ENCODE measurements around the gene PPID.
"Not testable (repeated sequence)": the region's sequence is repeated elsewhere in the genome, so short reads cannot be mapped to it uniquely, and the experiment has no call there.

PPID gene

DNA sequence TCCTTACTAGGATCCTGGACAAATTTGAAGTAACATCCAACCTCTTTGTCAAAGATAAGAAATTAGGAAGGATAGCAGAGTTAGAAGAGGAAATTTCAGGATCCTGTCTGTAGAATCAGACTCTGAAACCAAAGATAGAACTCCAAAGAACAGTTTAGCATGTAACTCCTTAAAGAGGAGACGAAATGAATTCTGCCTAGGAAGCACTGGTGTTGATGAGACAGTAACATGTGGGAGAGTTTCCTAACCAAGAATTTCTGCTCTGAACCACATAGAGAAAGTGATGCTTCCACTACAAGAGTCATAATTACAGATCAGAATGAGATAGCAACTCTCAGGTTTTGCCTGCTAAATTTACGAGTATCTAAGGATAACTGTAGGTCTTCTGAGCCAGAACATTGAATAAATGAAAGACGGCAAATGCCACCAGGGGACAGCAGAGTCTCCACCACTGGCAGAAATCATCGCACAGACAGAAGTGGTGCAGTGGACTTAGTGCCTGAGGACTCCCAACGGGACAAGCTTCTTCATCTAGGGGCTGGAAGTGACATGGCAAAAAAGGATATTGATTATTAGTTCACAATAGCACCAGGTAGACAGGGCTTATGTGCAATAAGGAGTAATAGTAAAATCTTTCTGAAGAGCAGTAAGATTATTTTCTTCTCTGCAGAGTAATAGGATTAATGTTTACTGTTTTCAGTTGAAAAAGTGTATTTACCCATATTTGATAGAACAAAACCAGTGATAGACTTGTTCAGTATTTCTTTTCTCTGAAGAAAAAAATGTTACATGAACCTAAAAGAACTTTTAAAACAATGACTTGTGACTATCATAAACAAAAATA, 6.7 kb upstream of the PPID start:
- peak; percentile 40 for DNase-seq

DNA sequence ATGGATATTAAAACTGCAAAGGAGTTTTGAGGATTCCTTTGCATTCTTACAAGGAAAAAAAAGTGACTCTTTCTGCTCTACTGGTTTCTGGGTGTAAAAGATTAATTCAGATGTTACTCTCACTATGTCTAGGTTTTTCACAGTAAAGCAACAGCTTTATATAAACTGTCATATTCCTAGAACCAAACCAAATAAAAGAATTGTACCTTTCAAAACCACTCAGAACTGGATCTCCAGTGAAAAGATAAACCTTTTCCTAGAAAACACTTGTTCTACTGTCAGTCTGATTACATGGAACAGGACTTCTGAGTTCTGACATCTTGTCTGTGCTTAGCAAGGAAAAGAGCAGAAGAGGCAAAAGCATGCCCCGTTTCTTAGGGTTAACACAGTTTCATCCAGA, 5.0 kb upstream of the PPID start:
- no peak for DNase-seq

DNA sequence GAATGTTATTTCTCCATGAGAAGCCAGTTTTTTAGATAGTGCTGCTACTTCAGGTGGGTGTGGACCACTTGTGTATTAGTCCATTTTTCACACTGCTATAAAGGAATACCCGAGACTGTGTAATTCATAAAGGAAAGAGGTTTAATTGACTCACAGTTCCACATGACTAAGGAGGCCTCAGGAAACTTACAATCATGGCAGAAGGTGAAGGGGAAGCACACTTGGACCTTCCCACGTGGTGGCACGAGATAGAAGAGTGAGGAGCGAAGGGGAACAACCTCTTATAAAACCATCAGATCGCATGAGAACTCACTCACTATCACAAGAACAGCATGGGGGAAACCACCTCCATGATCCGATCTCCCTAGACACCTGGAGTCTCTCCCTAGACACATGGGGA, 3.4 kb upstream of the PPID start:
- no peak for DNase-seq

DNA sequence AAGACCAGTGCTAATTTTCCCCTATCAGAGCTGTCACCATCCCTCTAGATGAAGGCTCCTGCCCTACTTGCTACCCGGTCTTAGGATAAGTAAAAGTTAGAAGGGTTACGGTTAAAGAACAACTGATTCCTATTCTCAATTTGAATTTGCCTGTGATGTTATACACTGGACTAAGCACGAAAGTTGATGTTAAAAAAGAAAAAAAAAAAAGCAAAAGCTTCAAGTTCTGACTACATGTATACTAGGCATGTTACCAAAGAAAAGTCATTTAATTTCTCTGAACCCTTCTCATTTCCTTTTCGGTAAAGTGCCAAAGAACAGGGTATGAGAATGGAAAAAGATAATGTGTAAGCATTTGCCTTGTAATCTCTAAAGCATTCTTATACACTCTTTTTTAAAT, 1.4 kb upstream of the PPID start:
- DNase-seq, result no peak

DNA sequence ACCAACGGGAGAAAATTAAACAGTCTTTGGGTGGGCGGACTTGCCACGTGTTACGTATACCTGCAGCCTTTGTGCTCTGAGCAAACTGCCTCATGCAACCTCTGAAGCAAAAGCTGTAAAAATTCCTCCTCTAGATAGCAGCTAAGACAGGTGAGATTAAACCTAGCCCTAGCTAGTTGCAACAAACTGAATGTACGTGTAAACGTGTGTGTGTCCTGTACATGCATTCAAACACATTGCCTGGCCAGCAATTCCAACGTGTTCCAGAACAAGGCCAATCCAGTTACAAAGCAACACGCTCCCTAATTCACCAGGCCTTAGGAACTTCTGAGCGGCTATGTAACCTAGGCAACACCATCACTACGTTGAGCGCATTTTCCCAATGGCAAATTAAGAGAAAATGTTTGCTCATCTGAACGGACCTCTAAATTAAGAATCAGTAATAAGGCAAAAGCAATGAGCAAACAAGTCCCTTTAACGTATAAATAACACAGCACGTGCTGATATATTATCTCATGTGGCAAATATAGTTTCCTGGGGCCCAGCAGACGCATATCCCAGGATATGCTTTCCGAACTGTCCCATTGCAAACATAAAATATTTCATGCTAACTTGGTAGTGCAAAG, 792 bp downstream of the PPID start:
- DNase-seq, result no peak

DNA sequence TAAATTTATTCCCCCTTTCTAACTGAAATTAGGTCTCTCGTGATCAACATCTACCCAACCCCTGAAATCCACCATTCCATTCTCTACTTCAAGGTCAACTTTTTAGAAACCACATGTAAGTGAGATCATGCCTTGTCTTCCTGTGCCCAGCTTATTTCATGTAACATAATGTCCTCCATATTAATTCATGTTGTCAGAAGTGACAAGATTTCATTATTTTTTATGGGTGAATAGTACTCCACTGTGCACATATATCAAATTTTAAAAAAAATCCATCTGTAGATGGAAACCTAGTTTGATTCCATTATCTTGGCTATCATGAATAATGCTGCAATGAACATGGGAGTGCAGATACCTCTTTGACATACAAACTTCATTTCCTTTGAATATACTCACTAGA, 1.5 kb downstream of the PPID start:
- no peak for DNase-seq

DNA sequence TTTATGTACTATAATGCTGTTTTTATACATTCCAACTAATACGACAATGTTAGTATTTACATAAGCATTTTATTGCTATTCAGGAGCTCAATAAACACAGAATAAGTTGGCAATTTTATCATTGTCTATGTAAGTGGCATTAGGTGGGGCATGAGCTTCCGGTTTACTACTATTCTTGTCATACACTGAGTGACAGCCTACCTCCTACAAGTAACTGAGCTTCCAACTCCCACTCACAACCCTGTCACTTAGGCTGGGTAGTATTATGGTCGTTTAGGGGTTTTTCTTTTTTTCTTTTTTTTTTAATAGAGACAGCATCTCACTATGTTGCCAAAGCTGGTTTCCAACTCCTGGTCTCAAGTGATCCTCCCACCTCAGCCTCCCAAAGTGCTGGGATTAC, 7.4 kb downstream of the PPID start:
- DNase-seq, result no peak

DNA sequence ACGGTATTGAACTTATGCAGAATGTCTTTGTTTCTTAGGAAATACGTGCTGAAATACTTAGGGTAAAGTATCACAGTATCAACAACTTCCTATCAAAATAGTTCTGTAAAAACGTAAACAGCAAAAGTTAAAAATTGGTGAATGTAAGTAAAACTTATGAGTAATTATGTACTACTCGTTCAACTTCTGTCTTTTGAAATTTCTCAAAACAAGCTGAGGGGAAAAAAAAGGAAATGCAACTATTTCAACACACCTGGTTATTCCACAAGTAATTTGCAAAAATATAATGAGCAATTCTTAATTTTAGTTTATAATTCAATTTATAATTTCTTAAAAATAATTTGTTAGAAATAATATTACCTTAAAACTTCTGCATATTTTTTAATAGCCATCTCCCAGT, 8.3 kb downstream of the PPID start:
- DNase-seq, result no peak

DNA sequence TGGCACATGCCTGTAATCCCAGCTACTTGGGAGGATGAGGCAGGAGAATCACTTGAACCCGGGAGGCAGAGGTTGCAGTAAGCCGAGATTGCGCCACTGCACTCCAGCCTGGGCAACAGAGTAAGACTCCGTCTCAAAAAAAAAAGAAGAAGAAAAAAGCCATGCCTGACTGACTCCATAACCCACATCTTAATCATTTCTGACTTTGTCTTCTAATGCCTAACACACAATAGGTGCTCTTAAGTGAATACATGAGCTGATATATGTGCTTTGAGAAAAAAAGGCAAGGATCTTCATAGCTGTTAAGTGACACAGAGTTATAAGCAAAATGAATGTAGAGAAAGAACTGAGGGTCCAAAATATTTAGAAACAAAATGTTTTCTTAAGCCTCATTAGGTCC, 10.6 kb downstream of the PPID start:
- DNase-seq, result not testable (repeated sequence)

DNA sequence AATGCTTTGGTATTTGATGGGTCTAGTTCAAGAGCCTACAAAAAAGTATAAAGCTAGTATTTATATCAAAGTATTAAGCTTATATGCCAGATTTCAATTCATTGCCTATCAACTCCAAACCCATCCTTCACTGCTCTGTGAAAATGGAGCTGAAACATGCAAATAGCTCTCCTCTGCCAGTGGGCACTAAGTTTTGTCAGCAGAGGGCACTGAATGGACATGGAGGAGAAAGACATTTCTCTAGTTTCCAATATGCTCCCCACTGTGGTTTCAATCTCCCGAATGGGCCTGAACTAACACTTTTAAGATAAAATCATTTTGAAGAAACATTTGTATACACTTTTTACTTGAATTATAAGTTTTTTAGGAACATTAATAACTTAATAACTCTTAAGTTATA, 12.4 kb downstream of the PPID start:
- DNase-seq, result no peak

DNA sequence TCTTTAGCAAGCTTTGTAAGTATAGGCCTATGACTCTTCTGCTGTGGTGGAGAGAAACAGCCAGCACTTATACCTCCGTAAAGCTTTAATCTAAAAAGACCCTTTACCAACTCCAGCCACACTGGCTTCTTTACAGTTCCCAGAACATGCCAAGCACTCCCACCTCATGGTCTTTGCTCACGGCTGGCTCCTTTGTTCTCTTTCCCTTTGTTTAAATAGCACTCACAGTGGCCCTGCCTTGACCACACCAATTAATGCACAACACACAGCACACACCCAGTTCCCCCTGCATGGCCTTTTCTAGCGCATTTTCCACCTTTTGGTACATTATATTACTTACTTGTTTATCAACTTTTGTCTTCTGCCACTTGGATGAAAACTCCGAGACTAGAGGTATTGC, 18.9 kb downstream of the PPID start:
- no peak for DNase-seq

DNA sequence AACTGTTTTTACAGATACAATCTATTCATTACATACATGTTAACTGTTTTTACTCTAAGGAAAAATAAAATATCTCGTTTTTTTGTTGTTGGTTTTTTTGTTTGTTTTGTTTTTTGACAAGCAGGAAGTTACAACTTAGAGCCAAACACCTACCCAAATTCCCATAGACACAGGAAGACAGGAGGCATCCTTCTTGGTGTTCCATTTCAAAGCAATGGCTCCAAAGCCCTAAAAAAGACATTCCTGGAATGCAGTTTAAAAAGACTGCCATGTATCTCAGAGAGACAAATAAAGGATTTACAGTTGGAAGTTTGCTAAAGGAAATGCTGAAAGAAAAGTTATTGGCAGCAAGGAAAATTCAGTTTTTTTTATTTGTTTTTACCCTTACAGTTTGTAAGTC, 34.4 kb downstream of the PPID start:
- DNase-seq, result no peak

DNA sequence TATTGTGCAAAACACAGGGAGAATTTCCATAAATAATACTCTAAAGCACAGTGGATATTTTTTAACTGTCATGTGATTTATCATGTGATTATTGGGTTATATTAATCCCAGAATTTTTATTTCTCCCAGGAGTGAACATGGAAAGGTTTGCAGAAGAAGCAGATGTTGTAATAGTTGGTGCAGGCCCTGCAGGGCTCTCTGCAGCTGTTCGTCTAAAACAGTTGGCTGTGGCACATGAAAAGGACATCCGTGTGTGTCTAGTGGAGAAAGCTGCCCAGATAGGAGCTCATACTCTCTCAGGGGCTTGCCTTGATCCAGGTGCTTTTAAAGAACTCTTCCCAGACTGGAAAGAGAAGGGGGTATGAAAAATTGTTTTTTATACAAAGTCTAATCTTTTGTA, 41.1 kb downstream of the PPID start:
- DNase-seq, result no peak

DNA sequence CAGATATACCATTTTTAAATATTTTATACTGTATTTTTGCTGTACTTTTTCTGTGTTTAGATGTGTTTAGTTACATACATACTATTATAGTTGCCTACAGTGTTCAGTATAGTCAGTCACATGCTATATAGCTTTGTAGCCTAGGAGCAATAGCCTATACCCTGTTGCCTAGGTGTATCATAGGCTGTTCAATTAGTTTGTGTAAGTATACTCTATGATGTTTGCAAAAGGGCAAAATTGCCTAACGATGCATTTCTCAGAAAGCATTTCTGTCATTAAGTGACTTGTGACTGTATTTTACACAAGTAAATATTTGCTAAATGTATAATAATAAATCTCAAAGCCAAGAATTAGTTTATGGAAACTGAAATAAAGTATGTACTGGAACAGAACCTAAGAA, 41.6 kb downstream of the PPID start:
- DNase-seq, result no peak

DNA sequence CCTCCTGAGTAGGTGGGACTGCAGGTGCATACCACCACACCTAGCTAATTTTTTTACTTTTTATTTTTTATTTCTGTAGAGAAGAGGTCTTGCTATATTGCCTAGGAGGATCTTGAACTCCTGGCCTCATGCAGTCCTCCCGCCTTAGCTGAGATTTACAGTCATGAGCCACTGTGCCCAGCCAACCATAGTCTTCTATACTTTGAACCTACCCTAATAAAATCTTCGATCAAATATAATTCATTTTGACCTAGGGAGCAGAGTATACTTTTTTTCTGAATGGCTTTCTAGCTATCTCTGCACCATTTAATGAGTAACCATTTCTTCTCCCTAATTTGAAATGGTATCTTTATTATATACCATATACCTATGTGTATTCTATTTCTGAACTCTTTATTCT, 44.4 kb downstream of the PPID start:
- DNase-seq, result no peak

DNA sequence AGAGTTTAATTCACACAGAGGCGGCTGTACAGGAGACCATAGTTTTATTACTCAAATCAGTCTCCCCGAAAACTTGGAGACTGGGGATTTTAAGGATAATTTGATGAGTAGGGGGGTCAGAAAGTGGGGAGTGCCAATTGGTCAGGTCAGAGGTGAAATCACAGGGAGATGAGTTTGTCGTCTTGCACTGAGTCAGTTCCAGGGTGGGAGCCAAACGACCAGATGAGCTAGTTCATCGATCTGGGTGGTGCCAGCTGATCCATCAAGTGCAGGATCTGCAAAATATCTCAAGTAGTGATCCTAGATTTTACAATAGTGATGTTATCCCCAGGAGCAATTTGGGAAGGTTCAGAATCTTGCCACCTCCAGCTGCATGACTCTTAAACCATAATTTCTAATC, 47.1 kb downstream of the PPID start:
- DNase-seq, result no peak

DNA sequence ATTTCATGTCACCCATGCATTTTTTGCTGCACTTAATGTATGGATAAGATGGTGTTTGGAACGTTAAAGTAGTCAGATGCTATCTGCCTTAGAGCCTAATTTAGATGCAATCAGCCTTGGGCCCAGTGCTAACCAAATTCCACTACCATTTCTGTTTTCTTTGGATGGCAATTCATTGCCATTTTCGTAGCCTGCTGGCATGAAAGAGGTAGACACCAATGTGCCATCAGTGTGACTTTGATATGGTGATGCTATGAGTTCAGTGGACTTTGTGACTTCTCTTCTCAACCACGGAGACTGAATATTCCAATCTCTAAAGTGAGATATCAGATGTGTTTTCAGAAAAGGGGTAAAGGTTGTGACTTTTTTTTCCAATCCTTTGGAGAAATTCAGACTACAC, 49.6 kb downstream of the PPID start:
- DNase-seq, result no peak

DNA sequence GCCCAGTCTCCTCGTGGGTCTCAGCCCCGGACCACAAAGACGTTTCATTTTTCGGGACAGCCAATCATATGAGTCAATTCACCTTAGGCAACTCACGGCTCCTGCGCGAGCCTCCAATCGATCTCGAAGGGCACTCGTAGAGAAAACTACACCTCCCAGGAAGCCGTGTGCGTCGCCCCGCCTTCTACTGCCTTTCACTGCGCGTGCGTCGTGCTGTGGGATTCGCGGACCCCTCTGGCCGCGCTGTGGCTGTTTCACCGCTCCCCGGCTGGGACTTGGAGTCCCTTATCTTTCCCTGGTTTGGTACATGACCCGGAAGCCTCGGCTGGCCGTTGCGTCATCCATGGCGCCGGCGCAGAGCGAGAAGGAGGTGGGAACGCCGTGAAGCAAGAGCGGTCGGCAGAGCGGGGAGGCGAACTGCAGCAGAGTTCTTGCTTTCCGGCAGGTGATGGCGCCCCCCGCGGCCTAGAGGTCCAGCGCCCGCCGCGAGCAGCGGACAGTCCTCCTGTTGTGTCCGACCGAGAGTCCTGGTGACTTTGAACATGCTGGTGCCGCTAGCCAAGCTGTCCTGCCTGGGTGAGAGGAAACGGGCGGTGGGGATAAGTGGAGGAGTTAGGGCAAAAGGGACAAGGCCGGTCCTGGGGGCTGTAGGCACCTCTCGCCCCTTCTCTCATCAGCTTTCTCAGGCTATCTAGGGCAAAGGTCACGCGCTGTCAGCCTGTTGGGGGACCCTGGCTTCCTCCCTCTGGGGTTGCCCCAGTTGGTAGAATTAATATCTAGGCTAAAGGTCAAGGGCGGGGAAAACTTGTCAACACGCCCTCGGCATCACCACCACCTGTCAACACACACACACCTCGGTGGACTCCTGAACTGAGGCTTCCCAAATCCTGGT, 51.0 kb downstream of the PPID start, which contains the start of gene ETFDH:
TSS of gene ETFDH (plus strand) at position 382 of the 892 bp plus-strand sequence. CDS start at position 543, 161 bp downstream.
- peak; percentile 98 for DNase-seq

DNA sequence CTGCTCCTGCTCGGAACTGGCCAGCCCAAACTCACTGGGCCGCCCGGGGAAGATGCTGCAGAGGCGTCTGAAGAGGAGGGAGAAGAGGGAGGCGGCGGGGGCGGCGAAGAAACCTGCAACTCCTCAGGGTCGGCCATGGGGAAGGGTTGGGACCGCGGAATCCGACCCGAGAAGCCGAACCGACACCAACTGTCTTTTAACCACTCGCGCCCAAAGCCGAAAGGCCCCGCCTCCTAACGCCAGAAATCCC, 51.6 kb downstream of the PPID start, which contains the start of gene C4orf46:
TSS of gene C4orf46 (minus strand) at position 223 of the 250 bp plus-strand sequence. CDS start at position 137, 86 bp downstream.
- DNase-seq, result no peak

DNA sequence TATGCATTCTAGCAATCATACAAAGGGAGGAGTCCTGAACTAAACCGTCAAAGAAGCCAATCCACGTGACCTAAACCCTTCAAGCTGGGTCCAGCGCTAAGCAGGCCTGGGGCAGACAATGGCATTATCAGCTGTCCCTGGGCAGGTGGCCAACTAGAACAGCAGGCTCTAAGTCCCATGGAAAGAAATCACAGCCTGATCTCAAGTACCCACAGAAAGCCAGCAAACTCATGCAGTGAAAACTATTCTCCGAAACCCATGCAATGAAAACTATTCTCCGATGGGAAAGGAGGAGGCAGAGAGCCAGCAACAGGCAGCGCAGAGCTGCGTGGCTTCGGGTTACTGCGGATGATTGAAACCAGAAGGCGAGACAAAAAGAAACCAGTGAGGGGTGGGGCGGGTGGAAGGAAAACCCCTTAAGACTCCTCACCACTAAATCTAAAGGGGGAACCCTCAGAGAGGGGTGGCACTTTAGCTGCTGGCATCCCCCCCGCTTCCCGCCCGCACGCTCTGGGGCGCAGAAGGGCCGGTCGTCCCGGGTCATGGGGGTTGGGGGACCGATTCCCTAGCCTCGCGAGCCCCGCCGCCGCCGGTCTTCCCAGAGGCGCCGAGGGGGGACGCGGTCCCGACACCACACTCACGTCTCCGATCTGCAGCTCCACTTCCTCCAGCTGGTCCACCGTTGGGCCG, 52.1 kb downstream of the PPID start:
- peak; percentile 68 for DNase-seq

DNA sequence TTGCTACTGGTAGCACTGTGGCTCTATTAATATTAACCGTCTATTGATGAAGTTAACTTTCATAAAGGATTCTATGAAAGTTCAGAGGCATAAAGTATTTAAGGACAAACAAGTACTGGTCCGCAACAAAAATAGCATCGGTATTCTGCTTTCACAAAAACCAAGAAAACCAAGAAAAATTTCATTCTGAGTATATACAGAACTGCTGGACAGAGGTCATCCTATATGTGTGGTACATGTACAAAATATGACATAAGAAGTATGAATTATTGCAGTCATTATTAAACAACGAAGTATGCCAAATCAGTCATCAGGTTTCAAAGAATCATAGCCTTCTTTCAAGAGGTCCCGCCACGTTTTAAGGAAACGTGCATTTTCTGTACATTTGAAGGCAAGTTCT, 53.9 kb downstream of the PPID start:
- DNase-seq, result no peak

DNA sequence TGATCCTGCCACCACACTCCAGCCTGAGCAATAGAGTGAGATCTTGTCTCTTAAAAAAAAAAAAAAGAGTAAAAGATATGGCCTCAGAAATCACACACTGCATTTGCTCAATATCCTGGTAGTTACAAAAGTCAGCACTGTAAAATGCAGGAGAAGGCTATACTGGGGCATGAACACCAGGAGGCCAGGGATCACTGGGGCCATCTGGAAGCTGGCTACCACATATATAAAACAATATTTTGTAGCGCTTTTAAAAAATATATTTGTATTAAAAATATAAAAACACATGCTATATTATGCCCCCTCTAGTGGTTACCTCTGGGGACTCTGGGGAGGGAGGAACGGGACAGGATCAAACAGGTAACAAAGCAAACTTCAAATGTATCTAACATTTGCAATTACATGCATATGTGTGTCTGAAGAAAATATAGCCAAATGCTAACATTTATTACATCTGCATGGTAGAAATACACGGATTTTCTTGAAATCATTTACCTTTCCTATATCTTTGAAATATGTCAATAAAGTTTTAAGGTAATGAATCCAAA, 55.5 kb downstream of the PPID start:
- DNase-seq, result peak; percentile 38

DNA sequence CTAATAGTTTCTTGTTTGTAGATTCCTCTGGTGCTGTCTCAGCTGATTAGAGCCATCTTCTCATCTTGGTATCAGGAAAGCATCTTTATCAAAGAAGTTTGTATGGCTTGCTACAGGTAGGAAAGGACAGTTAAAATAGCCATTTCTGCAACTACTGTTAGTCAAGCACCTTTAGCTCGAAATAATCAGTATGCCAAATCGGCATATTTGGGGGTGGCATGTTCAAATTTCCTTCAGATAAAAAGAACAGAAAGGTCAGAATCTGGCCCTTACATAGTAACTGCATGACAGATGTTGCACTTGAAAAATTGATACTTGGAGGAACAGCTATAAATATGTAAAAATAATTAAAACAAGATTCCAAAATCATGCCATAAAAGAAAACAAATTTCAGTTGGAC, 56.3 kb downstream of the PPID start:
- DNase-seq, result no peak

Measured in activated naive CD4-positive, alpha-beta T cell treated with anti-CD3 and anti-CD28 coated beads, Interleukin-2, amount 50 U/mL, for 16 hours (primary cell).